Left lung (tissue), 10 donors: Measurements from ENCODE around the gene CCDC92B. TPM values are rescaled to one million over a fixed set of nuclear protein-coding genes. Genes with fewer than 3 reads are reported as not detected.

Experiments used
- ATAC-seq: fragments of 200-7000 bp; cut with Tn5 transposase; one replicate; pipeline ENCODE4 v1.9.1; 2020; ENCODE audit warnings: moderate library complexity
- DNase-seq, 4 donors: peaks; one replicate each; pipeline ENCODE4 v3.0.0-alpha.2; 2013 to 2020
- H3K27ac ChIP-seq, 2 donors: fragments of 200-600 bp; sonication (generic) in 1 of 2; one replicate each; pipeline versions ENCODE4 v1.5.0 to v1.8.0; 2020 to 2021
- H3K27me3 ChIP-seq, 2 donors: fragments of 200-600 bp; sonication (generic) in 1 of 2; one replicate each; pipeline versions ENCODE4 v1.5.0 to v1.8.0; 2020 to 2021
- H3K36me3 ChIP-seq, 2 donors: fragments of 200-600 bp; sonication (generic) in 1 of 2; one replicate each; pipeline versions ENCODE4 v1.5.0 to v1.8.0; 2020 to 2021
- H3K4me1 ChIP-seq, 2 donors: fragments of 200-600 bp; one replicate each; pipeline ENCODE4 v1.8.0; 2021
- H3K4me3 ChIP-seq, 2 donors: fragments of 200-600 bp; sonication (generic) in 1 of 2; one replicate each; pipeline versions ENCODE4 v1.5.0 to v1.8.0; 2020 to 2021; ENCODE audit warnings: mild to moderate bottlenecking in 1 of 2
- H3K9me3 ChIP-seq, 2 donors: fragments of 200-600 bp; sonication (generic) in 1 of 2; one replicate each; pipeline versions ENCODE4 v1.5.0 to v1.8.0; 2020 to 2021
- CTCF ChIP-seq, 2 donors: fragments of 200-600 bp; sonication (generic) in 1 of 2; IDR thresholded peaks; one replicate each; pipeline versions ENCODE4 v1.5.0 to v1.8.0; 2021; ENCODE audit warnings: antibody characterized with exemption in 2 of 2
- intact Hi-C, 2 donors: fragments of 100-400 bp; cut with DNase I; formaldehyde crosslinking; loops; one replicate each; pipeline versions ENCODE4 v1.11.2 to v1.14.2; 2022
- polyA plus RNA-seq, 6 donors: library from polyadenylated mRNA; unstranded; fragments of 120-200 nt; gene quantifications; one replicate each; pipeline ENCODE4 v1.2.1, GENCODE V29; 2013; ENCODE audit not compliant: insufficient read length in 6 of 6
- total RNA-seq, 2 donors: library from RNA; stranded (reverse); fragmentation: NEBNext Ultra II Directional; extraction: Animal tissue kit (Norgen Biotek cat#: 25700); gene quantifications; one replicate each; pipeline ENCODE4 v1.2.1, GENCODE V29; 2021
- donor health status: DM: no; HTN: yes; CAD: no.
- donor health status: DM: no; HTN: no; CAD: no.

The CCDC92B gene
- total and polyA plus RNA-seq, 8 donors = 0.15 to 0.41 (median 0.25) TPM

GRCh38 chr17:2695961-2696760 is 53.3 kb downstream of the CCDC92B start:
- no peaks in the 10 kb centered on the region for H3K4me1 ChIP-seq
- no peak overlapping the region for H3K4me3 ChIP-seq
- intact Hi-C loops = no loop called here
- no peak for TF ChIP-seq CTCF (IDR thresholded peaks at IDR 0.05)
- peaks cover 0 to 98% of the 10 kb centered on the region in 2 donors for H3K36me3 ChIP-seq
- no peak overlapping the region for H3K27ac ChIP-seq
- DNase-seq (peak in 2 of 4 donors; percentile 27 to 74), ATAC-seq (no peak)
- H3K9me3 ChIP-seq = no peaks in the 10 kb centered on the region
- no peaks in the 10 kb centered on the region for H3K27me3 ChIP-seq

GRCh38 chr17:2695243-2695960 is 54.0 kb downstream of the CCDC92B start:
- ATAC-seq (no peak), DNase-seq (peak in 2 of 4 donors; percentile 27 to 69)
- no peak for TF ChIP-seq CTCF (IDR thresholded peaks at IDR 0.05)
- Histone ChIP-seq H3K27ac (no peak overlapping the region), H3K4me1 (no peaks in the 10 kb centered on the region), H3K4me3 (no peak overlapping the region), H3K36me3 (peaks cover 0 to 98% of the 10 kb centered on the region in 2 donors), H3K9me3 (no peaks in the 10 kb centered on the region), H3K27me3 (no peaks in the 10 kb centered on the region)
- intact Hi-C loops = no loop called here

- ATAC-seq = no peak
- H3K9me3 ChIP-seq = no peaks in the 10 kb centered on the region
These were observed 54.8 kb downstream of the CCDC92B start for GRCh38 chr17:2694381-2695242.

GRCh38 chr17:2693561-2694380 is 55.7 kb downstream of the CCDC92B start:
- no peaks in the 10 kb centered on the region for H3K27me3 ChIP-seq
- no peak for TF ChIP-seq CTCF (IDR thresholded peaks at IDR 0.05)
- intact Hi-C loops = no loop called here
- peaks cover 0 to 86% of the 10 kb centered on the region in 2 donors for H3K36me3 ChIP-seq
- peaks cover 6 to 10% of the 10 kb centered on the region in 2 donors for H3K4me1 ChIP-seq
- H3K27ac ChIP-seq = no peak overlapping the region
- H3K4me3 ChIP-seq = no peak overlapping the region
- peak in 1 of 4 donors; percentile 67 for DNase-seq
- H3K9me3 ChIP-seq = no peaks in the 10 kb centered on the region
- ATAC-seq = no peak

More at GRCh38 chr17:2694381-2695242, 54.8 kb downstream of the CCDC92B start:
- H3K4me3 ChIP-seq = no peak overlapping the region
- peak in 1 of 4 donors; percentile 69 for DNase-seq
- peaks cover 0 to 94% of the 10 kb centered on the region in 2 donors for H3K36me3 ChIP-seq
- intact Hi-C loops = no loop called here
- no peaks in the 10 kb centered on the region for H3K27me3 ChIP-seq
- TF ChIP-seq CTCF (IDR thresholded peaks at IDR 0.05) = no peak
- peaks cover 0 to 2% of the 10 kb centered on the region in 2 donors for H3K4me1 ChIP-seq
- H3K27ac ChIP-seq = no peak overlapping the region
